CD4-positive, alpha-beta T cell (primary cell): ENCODE results near the gene CNR1. TPM values are rescaled to one million over a fixed set of nuclear protein-coding genes. Genes with fewer than 3 reads are reported as not detected.

Experiments
- ATAC-seq: fragments of 200-7000 bp; cut with Tn5 transposase; one replicate; pipeline ENCODE4 v1.10.0; 2022; ENCODE audit warnings: mild to moderate bottlenecking; ENCODE audit not compliant: poor library complexity
- CTCF ChIA-PET: fragments of 350-600 bp; sonication (Branson Sonifier 250); formaldehyde crosslinking; loops from one replicate; lab custom pipeline; 2021; ENCODE audit warnings: antibody characterized with exemption, inconsistent platforms; lab: Charles Lee
- POLR2A ChIA-PET: fragments of 350-600 bp; sonication (Branson Sonifier 250); formaldehyde crosslinking; loops from one replicate; lab custom pipeline; 2021; ENCODE audit warnings: antibody characterized with exemption, inconsistent platforms; lab: Charles Lee
- DNase-seq, 14 experiments: peaks; one replicate each; pipeline ENCODE4 v3.0.0-alpha.2; 2013 to 2020; ENCODE audit warnings: mixed read lengths in 2 of 14
- H3K27ac ChIP-seq, 2 donors: one replicate each; pipeline versions ENCODE4 v1.5.1 to v1.7.0; 2013; ENCODE audit warnings: low read length in 2 of 2, low read depth in 1 of 2, mild to moderate bottlenecking in 1 of 2
- H3K27me3 ChIP-seq, 2 experiments: 1 replicate in 1 of 2; 2 replicates in 1 of 2; pipeline versions ENCODE4 v1.6.1 to v1.7.0; 2013; ENCODE audit warnings: low read length in 2 of 2, control low read depth in 1 of 2, mild to moderate bottlenecking in 1 of 2, moderate library complexity in 1 of 2; ENCODE audit not compliant: insufficient read depth in 2 of 2, control insufficient read depth in 1 of 2
- H3K36me3 ChIP-seq: one replicate; pipeline ENCODE4 v1.6.1; 2013; ENCODE audit warnings: low read length, control low read depth; ENCODE audit not compliant: insufficient read depth
- H3K4me1 ChIP-seq: one replicate; pipeline ENCODE4 v1.6.1; 2013; ENCODE audit warnings: low read length, control low read depth; ENCODE audit not compliant: insufficient read depth
- H3K4me3 ChIP-seq: one replicate; pipeline ENCODE4 v1.5.1; 2013; ENCODE audit warnings: mild to moderate bottlenecking, low read length, moderate library complexity
- H3K9me3 ChIP-seq, 2 experiments: 1 replicate in 1 of 2; 2 replicates in 1 of 2; pipeline versions ENCODE4 v1.6.1 to v1.7.0; 2013; ENCODE audit warnings: low read length in 2 of 2, mild to moderate bottlenecking in 2 of 2, control low read depth in 1 of 2, moderate library complexity in 1 of 2; ENCODE audit not compliant: control insufficient read depth in 1 of 2, insufficient read depth in 1 of 2
- H3K27ac Mint-ChIP-seq: one replicate; pipeline ENCODE4 v1.8.0; 2020; ENCODE audit warnings: mixed read lengths
- H3K27me3 Mint-ChIP-seq: one replicate; pipeline ENCODE4 v1.8.0; 2021; ENCODE audit warnings: mixed read lengths
- H3K36me3 Mint-ChIP-seq: one replicate; pipeline ENCODE4 v1.8.0; 2021; ENCODE audit warnings: low read depth, mixed read lengths
- H3K4me1 Mint-ChIP-seq: one replicate; pipeline ENCODE4 v1.8.0; 2021; ENCODE audit warnings: low read depth, mixed read lengths
- H3K4me3 Mint-ChIP-seq: one replicate; pipeline ENCODE4 v1.8.0; 2020; ENCODE audit warnings: mild to moderate bottlenecking, mixed read lengths
- H3K9me3 Mint-ChIP-seq: one replicate; pipeline ENCODE4 v1.8.0; 2020; ENCODE audit warnings: mixed read lengths
- intact Hi-C, 2 experiments: fragments of 100-400 bp; cut with DNase I in 1 of 2; cut with micrococcal nuclease in 1 of 2; formaldehyde crosslinking; loops; one replicate each; pipeline versions ENCODE4 v1.15.1 to v1.9.0; 2023 to 2025; cut with DNase I, micrococcal nuclease
- total RNA-seq, 174 experiments: library from RNA in 2 of 174; stranded (reverse) in 2 of 174; gene quantifications; one replicate each; pipeline ENCODE4 v1.2.3 and lab custom pipeline; 2021 to 2026
- TF ChIP-seq, protein P1 (sequence below): fragments of 200-600 bp; IDR thresholded peaks from one replicate; pipeline ENCODE4 v1.8.0; 2022; ENCODE audit warnings: antibody characterized with exemption, mild to moderate bottlenecking

CNR1 gene
- total RNA-seq, 2 experiments from 2014 or later: not detected

GRCh38 chr6:88133718-88134117 is 32.4 kb downstream of the CNR1 start:
- H3K9me3 Mint-ChIP-seq: no peaks in the 10 kb centered on the region
- no peak overlapping the region for H3K27ac Mint-ChIP-seq
- TF ChIP-seq, protein P1, sequence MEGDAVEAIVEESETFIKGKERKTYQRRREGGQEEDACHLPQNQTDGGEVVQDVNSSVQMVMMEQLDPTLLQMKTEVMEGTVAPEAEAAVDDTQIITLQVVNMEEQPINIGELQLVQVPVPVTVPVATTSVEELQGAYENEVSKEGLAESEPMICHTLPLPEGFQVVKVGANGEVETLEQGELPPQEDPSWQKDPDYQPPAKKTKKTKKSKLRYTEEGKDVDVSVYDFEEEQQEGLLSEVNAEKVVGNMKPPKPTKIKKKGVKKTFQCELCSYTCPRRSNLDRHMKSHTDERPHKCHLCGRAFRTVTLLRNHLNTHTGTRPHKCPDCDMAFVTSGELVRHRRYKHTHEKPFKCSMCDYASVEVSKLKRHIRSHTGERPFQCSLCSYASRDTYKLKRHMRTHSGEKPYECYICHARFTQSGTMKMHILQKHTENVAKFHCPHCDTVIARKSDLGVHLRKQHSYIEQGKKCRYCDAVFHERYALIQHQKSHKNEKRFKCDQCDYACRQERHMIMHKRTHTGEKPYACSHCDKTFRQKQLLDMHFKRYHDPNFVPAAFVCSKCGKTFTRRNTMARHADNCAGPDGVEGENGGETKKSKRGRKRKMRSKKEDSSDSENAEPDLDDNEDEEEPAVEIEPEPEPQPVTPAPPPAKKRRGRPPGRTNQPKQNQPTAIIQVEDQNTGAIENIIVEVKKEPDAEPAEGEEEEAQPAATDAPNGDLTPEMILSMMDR: no peak
- H3K4me1 ChIP-seq: no peaks in the 10 kb centered on the region
- H3K4me3 Mint-ChIP-seq: no peak overlapping the region
- H3K27me3 ChIP-seq: no peaks in the 10 kb centered on the region
- H3K27ac ChIP-seq: no peak overlapping the region
- ChIA-PET CTCF (no interaction called here), POLR2A (no interaction called here)
- no peaks in the 10 kb centered on the region for H3K36me3 Mint-ChIP-seq
- no peaks in the 10 kb centered on the region for H3K36me3 ChIP-seq
- H3K9me3 ChIP-seq: no peaks in the 10 kb centered on the region
- DNase-seq (no peak), ATAC-seq (no peak)
- H3K4me3 ChIP-seq: no peak overlapping the region
- H3K4me1 Mint-ChIP-seq: no peaks in the 10 kb centered on the region
- peaks cover 32% of the 10 kb centered on the region for H3K27me3 Mint-ChIP-seq
- intact Hi-C loops: no loop called here

DNA sequence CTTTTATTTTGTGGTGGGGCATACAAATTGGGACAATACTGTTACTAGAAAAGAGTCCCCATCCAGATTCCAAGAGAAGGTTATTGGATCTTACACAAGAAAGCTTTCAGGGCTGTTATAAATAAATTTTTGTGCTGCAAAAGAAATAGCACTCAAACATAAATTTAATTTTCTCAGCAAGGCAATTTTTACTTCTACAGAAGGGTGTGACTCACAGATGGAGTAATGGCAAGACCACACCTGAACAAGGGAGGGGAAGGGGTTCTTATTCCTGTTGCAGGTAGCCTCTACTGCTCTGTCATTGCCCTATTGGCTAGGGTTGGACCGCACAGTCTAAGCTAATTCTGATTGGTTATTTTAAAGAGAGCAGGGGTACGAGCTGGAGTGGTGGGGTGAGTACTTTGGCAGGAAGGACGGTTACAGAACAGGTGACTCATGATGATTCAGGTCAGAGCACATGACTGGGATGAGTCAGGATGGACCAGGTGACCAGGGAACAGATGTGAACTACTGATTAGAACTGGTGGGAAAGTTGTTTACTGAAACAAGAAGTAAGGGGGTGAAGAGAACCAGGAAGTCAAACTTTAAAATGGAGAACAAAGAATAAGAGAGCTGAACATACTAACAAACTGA is 41.1 kb downstream of the CNR1 start:
- CTCF ChIA-PET: no interaction called here
- TF ChIP-seq, protein P1: no peak
- no peaks in the 10 kb centered on the region for H3K4me1 Mint-ChIP-seq

DNA sequence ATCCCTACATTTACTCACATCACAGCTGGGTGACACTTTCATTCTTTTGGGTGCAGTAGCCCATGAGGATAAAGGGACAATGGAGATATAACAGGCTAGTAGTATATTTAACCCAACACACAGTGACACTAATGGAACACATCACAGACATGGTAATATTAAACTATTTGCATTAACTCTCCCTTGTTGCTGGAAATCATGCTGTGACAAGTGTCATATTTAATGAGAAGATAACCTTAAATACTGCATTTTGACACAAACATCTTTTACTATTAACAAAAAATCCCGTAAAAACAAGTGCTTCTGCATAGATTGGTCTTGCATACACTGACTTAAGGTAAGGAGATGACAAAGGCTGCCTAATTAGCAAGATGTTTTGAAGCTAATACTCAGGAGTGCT is 45.5 kb downstream of the CNR1 start:
- ATAC-seq: no peak
- Mint-ChIP-seq H3K4me3 (no peak overlapping the region), H3K27ac (no peak overlapping the region), H3K27me3 (peaks cover 23% of the 10 kb centered on the region), H3K4me1 (no peaks in the 10 kb centered on the region), H3K9me3 (peaks cover 7% of the 10 kb centered on the region), H3K36me3 (no peaks in the 10 kb centered on the region)
- Histone ChIP-seq H3K4me1 (no peaks in the 10 kb centered on the region), H3K36me3 (no peaks in the 10 kb centered on the region), H3K27ac (no peak overlapping the region), H3K4me3 (no peak overlapping the region), H3K9me3 (peaks cover 5 to 15% of the 10 kb centered on the region in 2 experiments), H3K27me3 (no peaks in the 10 kb centered on the region)
- intact Hi-C loops: no loop called here
- no peak for DNase-seq
- POLR2A ChIA-PET: no interaction called here
- TF ChIP-seq, protein P1: no peak
- CTCF ChIA-PET: no interaction called here

More for the DNA sequence above, 41.1 kb downstream of the CNR1 start:
- Mint-ChIP-seq H3K9me3 (peaks cover 11% of the 10 kb centered on the region), H3K27me3 (peaks cover 10% of the 10 kb centered on the region), H3K4me3 (no peak overlapping the region), H3K36me3 (no peaks in the 10 kb centered on the region), H3K27ac (no peak overlapping the region)
- peaks cover 5 to 15% of the 10 kb centered on the region in 2 experiments for H3K9me3 ChIP-seq
- H3K36me3 ChIP-seq: no peaks in the 10 kb centered on the region
- DNase-seq (no peak), ATAC-seq (no peak)
- no peaks in the 10 kb centered on the region for H3K4me1 ChIP-seq
- H3K27ac ChIP-seq: no peak overlapping the region
- no peak overlapping the region for H3K4me3 ChIP-seq
- intact Hi-C loops: no loop called here
- H3K27me3 ChIP-seq: no peaks in the 10 kb centered on the region
- POLR2A ChIA-PET: no interaction called here
